Spinal cord (tissue), 10 donors: ENCODE measurements around the gene HPCAL4. TPM values are rescaled to one million over a fixed set of nuclear protein-coding genes. Genes with fewer than 3 reads are reported as not detected.

Experiments used
- DNase-seq, 6 donors: peaks; one replicate each; pipeline versions ENCODE4 v3.0.0 to v3.0.0-alpha.2; 2013 to 2015; ENCODE audit warnings: low spot score in 6 of 6, low read depth in 4 of 6
- H3K27ac ChIP-seq: one replicate; pipeline ENCODE4 v1.5.1; 2013; ENCODE audit warnings: low read depth, low read length, control low read depth
- H3K27me3 ChIP-seq: one replicate; pipeline ENCODE4 v1.6.1; 2013; ENCODE audit warnings: low read length; ENCODE audit not compliant: control insufficient read depth, insufficient read depth
- H3K36me3 ChIP-seq: one replicate; pipeline ENCODE4 v1.6.1; 2013; ENCODE audit warnings: low read length; ENCODE audit not compliant: control insufficient read depth, insufficient read depth
- H3K4me1 ChIP-seq: one replicate; pipeline ENCODE4 v1.6.1; 2013; ENCODE audit warnings: low read length; ENCODE audit not compliant: control insufficient read depth, insufficient read depth
- H3K4me3 ChIP-seq: one replicate; pipeline ENCODE4 v1.5.1; 2013; ENCODE audit warnings: low read depth, low read length, control low read depth
- H3K9me3 ChIP-seq: one replicate; pipeline ENCODE4 v1.6.1; 2013; ENCODE audit warnings: low read length; ENCODE audit not compliant: control insufficient read depth, insufficient read depth
- WGBS: methylation state at CpG from one replicate; pipeline ENCODE4 v1.1.5; 2013; ENCODE audit warnings: missing lambda C conversion rate; ENCODE audit not compliant: insufficient coverage; 5-methylcytosine and 5-hydroxymethylcytosine counted together
- polyA plus RNA-seq, 2 donors: library from polyadenylated mRNA; unstranded; fragments of 120-200 nt; gene quantifications; one replicate each; pipeline ENCODE4 v1.2.1, GENCODE V29; 2013; ENCODE audit not compliant: insufficient read length in 2 of 2
- total RNA-seq, 2 donors: library from RNA; depleted of rRNA in 1 of 2; stranded (reverse); fragments of 120-200 nt in 1 of 2; fragments of >200 nt in 1 of 2; gene quantifications; one replicate each; pipeline versions ENCODE4 v1.2.3 to v1.2.4, GENCODE V29; 2013 to 2014
- donor health status: healthy.

HPCAL4 gene
- total and polyA plus RNA-seq, 4 donors = 19.7 to 68.6 (median 64.9) TPM

DNA sequence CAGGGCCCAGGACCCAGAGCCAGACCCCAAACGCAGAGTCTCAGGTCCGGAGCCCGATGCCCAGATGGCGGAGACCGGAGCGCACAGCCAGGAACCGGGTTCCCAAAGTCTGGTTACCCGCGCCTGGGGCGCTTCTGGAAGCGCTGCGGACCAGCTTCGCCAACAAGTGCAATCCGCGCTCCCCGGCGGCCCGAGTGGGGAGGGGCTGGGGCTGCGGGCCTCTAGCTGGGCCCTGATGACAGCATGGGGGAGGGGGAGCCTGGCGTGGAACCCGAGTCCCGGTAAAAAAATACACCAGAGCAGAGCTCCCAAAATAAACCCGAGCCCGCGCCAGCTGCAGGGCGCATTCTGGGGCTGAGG, 19.8 kb downstream of the HPCAL4 start:
- Histone ChIP-seq H3K4me1 (peaks cover 28% of the 10 kb centered on the region), H3K4me3 (peak overlapping the region; percentile 38), H3K27me3 (peaks cover 22% of the 10 kb centered on the region), H3K36me3 (no peaks in the 10 kb centered on the region), H3K27ac (no peak overlapping the region), H3K9me3 (no peaks in the 10 kb centered on the region)
- under 1% methylated on average over 26 of the region's 26 CpGs for WGBS
- peak in 2 of 6 donors; percentile 53 to 67 for DNase-seq

- Histone ChIP-seq H3K27me3 (peaks cover 22% of the 10 kb centered on the region), H3K36me3 (no peaks in the 10 kb centered on the region), H3K4me3 (no peak overlapping the region), H3K9me3 (no peaks in the 10 kb centered on the region), H3K27ac (no peak overlapping the region), H3K4me1 (peaks cover 28% of the 10 kb centered on the region)
- no peak for DNase-seq
- WGBS = 18% methylated on average over 1 of the region's 1 CpG
Observed at GRCh38 chr1:39670689-39671088, 20.5 kb downstream of the HPCAL4 start.

- Histone ChIP-seq H3K27me3 (peaks cover 22% of the 10 kb centered on the region), H3K4me1 (peaks cover 25% of the 10 kb centered on the region), H3K27ac (no peak overlapping the region), H3K9me3 (no peaks in the 10 kb centered on the region), H3K36me3 (peaks cover 4% of the 10 kb centered on the region), H3K4me3 (no peak overlapping the region)
- 84% methylated on average over 3 of the region's 3 CpGs for WGBS
- no peak for DNase-seq
Observed at GRCh38 chr1:39668894-39669293, 22.3 kb downstream of the HPCAL4 start.

DNA sequence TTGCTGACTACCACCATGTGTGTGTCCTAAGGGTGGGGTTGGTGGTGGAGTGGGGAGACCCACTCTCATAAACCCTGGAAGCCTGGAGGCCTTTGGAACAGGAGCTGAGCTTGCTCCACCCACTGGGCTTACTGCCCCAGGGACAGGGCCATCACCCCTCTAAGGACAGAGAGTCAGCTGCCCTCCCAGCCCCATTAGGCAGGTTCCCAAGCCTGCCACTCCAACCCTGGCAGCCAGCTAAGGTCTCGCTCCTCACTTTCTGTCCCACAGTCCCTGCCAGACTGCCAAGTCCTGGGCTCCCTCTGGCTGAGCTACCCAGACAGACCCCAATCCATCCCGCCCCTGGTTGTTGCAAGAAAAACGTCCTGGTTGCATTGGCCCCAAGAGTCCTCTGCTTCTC, 23.1 kb downstream of the HPCAL4 start:
- H3K27ac ChIP-seq = no peak overlapping the region
- peaks cover 4% of the 10 kb centered on the region for H3K36me3 ChIP-seq
- no peaks in the 10 kb centered on the region for H3K9me3 ChIP-seq
- H3K4me3 ChIP-seq = no peak overlapping the region
- H3K4me1 ChIP-seq = peaks cover 25% of the 10 kb centered on the region
- peak in 1 of 6 donors; percentile 37 for DNase-seq
- peaks cover 22% of the 10 kb centered on the region for H3K27me3 ChIP-seq
- WGBS = 56% methylated on average over 3 of the region's 3 CpGs

DNA sequence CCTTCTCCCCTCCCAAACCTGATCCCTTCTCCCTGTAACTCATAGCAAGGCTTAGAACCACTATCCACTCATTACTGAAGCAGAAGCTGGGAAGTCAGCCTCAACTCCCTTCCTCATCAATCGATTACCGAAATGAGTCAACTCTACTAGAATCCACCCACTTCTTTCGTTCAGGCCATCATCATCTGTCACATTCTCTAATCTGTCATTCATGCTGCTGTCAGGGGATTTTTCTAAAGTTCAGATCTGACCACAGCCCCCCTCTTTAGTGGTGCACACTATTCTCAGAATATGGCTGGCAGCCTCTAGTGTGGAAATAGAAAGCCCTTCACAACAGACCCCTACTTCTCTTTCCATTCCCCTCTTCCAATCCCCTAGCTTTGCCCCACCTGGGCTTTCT, 24.5 kb downstream of the HPCAL4 start:
- Histone ChIP-seq H3K9me3 (no peaks in the 10 kb centered on the region), H3K4me1 (peaks cover 14% of the 10 kb centered on the region), H3K4me3 (no peak overlapping the region), H3K36me3 (peaks cover 7% of the 10 kb centered on the region), H3K27ac (no peak overlapping the region), H3K27me3 (peaks cover 14% of the 10 kb centered on the region)
- DNase-seq = no peak
- 86% methylated on average over 3 of the region's 3 CpGs for WGBS

- WGBS = 68% methylated on average over 3 of the region's 8 CpGs
- no peak for DNase-seq
- peaks cover 9% of the 10 kb centered on the region for H3K4me1 ChIP-seq
Observed at GRCh38 chr1:39663559-39663958, 27.7 kb downstream of the HPCAL4 start.

GRCh38 chr1:39662861-39663260, 28.4 kb downstream of the HPCAL4 start:
- Histone ChIP-seq H3K9me3 (no peaks in the 10 kb centered on the region), H3K27me3 (no peaks in the 10 kb centered on the region), H3K4me3 (no peak overlapping the region), H3K27ac (no peak overlapping the region), H3K4me1 (peaks cover 8% of the 10 kb centered on the region), H3K36me3 (peaks cover 13% of the 10 kb centered on the region)
- peak in 2 of 6 donors; percentile 31 to 74 for DNase-seq
- 60% methylated on average over 1 of the region's 1 CpG for WGBS

More at GRCh38 chr1:39663559-39663958, 27.7 kb downstream of the HPCAL4 start:
- H3K4me3 ChIP-seq = no peak overlapping the region
- no peak overlapping the region for H3K27ac ChIP-seq
- no peaks in the 10 kb centered on the region for H3K9me3 ChIP-seq
- no peaks in the 10 kb centered on the region for H3K27me3 ChIP-seq
- peaks cover 13% of the 10 kb centered on the region for H3K36me3 ChIP-seq

DNA sequence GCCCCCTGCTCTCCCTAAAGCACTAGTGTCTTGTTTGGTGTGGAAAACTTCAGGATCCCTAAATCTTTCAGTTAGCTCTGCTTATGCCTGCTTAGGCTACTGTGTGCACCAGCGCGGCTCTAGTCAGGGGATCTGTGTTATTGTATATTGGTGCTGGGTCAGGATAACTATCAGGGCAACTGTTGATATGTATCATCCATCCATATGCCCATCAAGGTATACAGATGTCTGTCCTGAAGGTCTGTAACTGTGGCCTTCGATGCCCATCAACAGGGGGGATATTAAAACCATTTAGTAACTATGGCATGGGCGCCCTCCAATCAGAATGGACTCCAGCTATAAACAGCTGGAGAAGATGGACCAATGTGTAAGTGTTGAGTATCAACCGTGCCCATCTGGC, 31.7 kb downstream of the HPCAL4 start:
- 85% methylated on average over 2 of the region's 5 CpGs for WGBS
- DNase-seq = no peak
- H3K4me3 ChIP-seq = no peak overlapping the region
- H3K9me3 ChIP-seq = no peaks in the 10 kb centered on the region
- peaks cover 16% of the 10 kb centered on the region for H3K4me1 ChIP-seq
- H3K27me3 ChIP-seq = no peaks in the 10 kb centered on the region
- no peak overlapping the region for H3K27ac ChIP-seq
- H3K36me3 ChIP-seq = peaks cover 9% of the 10 kb centered on the region

GRCh38 chr1:39659110-39659509, 32.1 kb downstream of the HPCAL4 start:
- Histone ChIP-seq H3K36me3 (peaks cover 9% of the 10 kb centered on the region), H3K27me3 (no peaks in the 10 kb centered on the region), H3K4me1 (peaks cover 20% of the 10 kb centered on the region), H3K27ac (no peak overlapping the region), H3K4me3 (no peak overlapping the region), H3K9me3 (no peaks in the 10 kb centered on the region)
- 84% methylated on average over 10 of the region's 12 CpGs for WGBS
- peak in 1 of 6 donors; percentile 31 for DNase-seq

DNA sequence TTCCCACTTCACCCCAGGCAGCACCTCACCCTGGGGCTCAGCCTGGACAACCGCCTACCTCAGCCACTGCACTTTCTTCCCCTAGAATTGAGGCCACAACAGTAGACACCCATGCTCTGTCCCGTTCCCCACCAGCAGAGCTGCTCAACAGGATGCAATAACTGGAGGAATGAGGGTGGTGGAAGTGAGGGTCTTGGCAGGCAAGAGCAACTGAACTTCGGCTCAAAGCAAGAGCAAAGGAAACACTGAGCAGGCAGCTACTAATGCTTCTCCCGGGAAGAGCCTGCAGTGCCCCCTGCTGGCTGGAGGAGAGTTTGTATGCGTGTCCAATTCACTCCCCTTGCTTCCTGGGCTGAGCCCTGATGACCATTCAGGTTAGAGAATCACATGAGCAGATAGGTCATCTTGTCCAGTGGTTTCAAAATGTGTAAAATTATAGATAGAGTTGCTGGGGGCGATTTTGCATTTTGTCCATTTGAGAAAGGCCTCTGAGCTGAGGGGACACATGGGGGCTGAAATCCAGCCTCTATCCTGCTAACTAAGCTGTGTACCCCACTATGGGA, 33.2 kb downstream of the HPCAL4 start:
- Histone ChIP-seq H3K9me3 (no peaks in the 10 kb centered on the region), H3K27ac (no peak overlapping the region), H3K27me3 (no peaks in the 10 kb centered on the region), H3K36me3 (peaks cover 9% of the 10 kb centered on the region), H3K4me1 (peaks cover 26% of the 10 kb centered on the region), H3K4me3 (no peak overlapping the region)
- DNase-seq = peak in 2 of 6 donors; percentile 66 to 76
- WGBS = 13% methylated on average over 5 of the region's 6 CpGs
